Glomerular endothelial cell (primary cell): ENCODE results near the gene MT1X. TPM values are rescaled to one million over a fixed set of nuclear protein-coding genes. Genes with fewer than 3 reads are reported as not detected.

ENCODE experiments used
- DNase-seq: peaks from one replicate; pipeline ENCODE4 v3.0.0-alpha.2; 2011; ENCODE audit warnings: low read depth, low spot score; ENCODE audit errors: extremely low read depth
- total RNA-seq: library from RNA; depleted of rRNA; stranded (reverse); fragments of >200 nt; gene quantifications from 2 replicates; pipeline ENCODE4 v1.2.3, GENCODE V29; 2015

MT1X gene
- total RNA-seq, 1 donor from 2014 or later: 6.9 TPM

GRCh38 chr16:56675685-56676210 is 6.5 kb upstream of the MT1X start:
- DNase-seq: no peak

DNA sequence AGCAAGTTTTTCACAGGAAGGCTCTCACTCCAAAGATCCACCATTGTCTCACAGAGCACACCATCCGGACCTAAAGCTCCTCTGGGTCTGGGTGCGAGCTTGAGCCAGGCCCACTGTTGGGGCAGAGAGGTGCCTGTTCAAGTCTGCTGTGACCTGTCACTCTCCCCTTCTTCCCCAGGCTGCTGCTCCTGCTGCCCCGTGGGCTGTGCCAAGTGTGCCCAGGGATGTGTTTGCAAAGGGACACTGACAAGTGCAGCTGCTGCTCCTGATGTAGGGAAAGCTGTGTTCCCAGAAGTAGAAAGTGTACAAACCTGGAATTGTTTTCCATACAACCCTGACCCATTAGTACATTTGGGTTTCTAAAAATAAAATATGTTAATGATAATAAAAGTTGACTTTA is 4.8 kb upstream of the MT1X start:
- DNase-seq: no peak

DNA sequence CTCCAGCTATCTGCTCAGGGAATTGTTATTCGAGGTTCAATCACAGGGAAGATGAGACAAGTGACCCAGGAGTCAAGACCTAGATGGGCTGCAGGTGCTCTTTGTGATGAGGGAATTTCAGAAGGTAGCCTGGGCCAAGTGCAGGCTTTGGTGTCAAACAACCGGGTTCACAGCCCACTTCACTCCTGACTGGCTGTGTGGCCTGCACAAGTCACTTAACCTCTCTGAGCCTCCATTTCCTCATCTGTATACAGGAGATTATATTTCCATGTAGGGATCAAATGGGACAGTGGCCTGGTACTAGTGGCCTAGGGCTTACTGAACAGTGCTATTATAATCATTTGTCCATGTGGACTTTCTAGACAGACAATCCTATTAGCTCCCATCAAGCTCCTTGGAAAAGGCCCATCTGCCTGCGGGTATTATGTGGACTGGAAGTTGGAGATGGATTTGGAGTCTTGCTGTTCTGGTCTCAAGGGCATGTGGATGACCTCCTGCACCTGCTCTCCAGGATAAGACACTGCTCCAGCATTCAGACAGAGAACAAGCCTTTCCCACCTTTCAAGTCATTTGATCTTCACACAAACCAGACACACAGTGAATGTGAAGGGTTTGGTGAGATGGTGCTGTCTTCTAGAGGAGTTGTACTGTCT is 3.1 kb upstream of the MT1X start:
- no peak for DNase-seq

GRCh38 chr16:56679818-56680217 is 2.5 kb upstream of the MT1X start:
- no peak for DNase-seq

DNA sequence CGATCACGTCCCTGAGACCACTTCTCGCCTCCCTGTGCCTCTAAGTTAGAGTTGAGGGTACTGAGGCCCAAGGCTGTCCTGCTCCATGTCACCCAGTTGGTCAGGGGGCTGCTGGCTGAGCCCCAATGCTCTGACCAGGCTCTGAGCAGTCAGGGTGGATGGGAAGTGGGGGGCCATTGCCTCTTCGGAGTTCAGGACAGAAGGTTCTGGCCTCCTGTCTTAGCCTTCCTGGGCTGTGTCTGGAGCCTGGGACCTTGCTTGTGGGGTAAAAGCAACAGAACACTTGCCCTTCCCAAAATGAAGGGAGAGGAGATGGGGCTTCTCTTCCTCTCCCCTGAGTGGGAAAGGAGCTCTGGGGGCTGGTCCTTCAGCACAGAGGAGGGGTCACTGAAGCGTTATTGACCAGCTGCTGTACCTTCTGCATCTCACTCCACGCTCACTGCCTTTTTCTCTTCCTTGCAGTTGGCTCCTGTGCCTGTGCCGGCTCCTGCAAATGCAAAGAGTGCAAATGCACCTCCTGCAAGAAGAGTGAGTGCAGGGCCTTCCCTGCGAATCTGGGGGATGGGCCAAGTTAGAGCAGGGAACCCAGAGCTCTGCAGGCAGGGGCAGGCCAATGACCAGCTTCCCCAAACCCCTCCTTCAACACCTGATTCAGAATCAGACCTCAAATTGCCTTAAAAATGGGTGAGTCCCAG is 580 bp downstream of the MT1X start:
- no peak for DNase-seq

DNA sequence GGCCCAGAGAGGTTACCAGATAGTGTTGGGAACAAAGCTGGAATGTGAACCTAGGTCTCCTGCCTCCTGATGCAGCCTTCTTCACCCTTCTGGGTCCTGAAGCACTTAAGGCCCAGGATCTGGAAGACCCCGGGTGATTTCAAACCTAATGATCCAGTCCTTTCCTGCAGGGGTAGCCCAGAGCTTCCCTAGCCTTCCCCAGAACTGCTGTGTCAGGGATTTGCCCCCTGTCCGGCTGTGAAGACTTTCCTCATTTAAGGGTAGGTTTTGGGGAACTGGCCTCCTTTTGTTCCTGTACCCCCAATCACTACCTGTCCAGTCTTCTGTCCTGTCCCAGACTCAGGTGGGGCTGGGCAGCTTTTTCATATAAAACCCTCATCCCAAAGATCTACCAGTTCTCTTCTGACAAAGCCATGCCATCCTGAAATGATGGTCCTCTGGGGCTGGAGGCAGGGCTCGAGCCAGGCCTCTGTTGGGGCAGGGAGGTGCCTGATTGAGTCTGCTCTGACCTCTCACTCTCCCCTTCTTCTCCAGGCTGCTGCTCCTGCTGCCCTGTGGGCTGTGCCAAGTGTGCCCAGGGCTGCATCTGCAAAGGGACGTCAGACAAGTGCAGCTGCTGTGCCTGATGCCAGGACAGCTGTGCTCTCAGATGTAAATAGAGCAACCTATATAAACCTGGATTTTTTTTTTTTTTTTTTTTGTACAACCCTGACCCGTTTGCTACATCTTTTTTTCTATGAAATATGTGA is 1.3 kb downstream of the MT1X start:
- no peak for DNase-seq

DNA sequence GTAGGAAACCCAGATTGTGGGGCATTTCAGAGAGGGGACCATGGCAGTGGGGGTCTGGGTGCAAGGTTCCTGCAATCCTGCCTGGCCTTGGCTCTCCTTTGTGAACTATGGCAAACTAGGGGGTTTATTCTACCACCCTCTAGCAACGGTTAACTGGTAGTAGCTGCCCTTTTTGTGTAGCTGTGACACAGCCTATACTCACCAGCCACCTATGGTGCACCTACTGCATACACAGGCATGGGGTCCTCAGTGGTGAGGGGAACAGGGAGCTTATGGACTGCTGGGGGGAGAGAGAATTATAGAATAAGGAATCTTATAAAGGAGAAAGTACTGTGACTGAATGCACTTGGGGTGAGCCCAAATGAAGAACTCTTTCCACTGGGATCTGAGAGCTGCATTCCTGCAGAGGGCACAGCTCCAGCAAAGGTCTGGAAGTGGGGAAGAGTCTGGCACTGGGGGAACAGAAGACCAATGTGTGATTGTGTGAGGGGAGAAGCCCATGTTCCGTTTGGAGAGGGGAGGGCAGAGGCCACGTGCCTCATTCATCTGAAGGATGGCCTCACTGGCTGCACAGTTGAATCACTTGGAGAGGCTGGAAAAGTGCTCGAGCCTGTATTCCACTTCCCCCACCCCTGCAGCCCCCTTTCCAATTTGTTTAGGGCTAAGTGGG is 2.1 kb downstream of the MT1X start:
- no peak for DNase-seq

- DNase-seq: no peak
Measured at GRCh38 chr16:56684926-56685590, 2.8 kb downstream of the MT1X start.

DNA sequence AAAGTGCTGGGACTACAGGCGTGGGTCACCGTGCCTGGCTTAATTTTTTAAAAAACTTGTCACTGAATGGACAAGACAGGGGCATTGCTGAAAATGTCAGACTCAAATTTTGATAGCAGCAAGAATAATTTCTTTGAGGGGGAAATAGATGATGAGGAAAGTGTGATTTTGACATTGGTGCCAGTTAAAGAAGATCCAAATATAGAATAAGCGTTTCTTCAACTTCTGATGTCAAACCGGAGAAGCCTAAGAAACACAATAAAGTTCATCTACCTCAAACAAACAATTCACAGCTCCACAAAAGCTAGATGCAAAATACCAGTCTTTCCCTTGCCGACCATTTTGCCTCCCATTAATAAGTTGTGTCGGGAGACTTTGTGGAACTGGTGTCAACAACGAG is 4.5 kb downstream of the MT1X start:
- no peak for DNase-seq

- DNase-seq: no peak
Measured at GRCh38 chr16:56688762-56689161, 6.5 kb downstream of the MT1X start.

- no peak for DNase-seq
Measured at GRCh38 chr16:56689171-56689570, 6.9 kb downstream of the MT1X start.

- DNase-seq: no peak
Measured at GRCh38 chr16:56690420-56691122, 8.3 kb downstream of the MT1X start.

- no peak for DNase-seq
Measured at GRCh38 chr16:56691885-56692284, 9.6 kb downstream of the MT1X start.

DNA sequence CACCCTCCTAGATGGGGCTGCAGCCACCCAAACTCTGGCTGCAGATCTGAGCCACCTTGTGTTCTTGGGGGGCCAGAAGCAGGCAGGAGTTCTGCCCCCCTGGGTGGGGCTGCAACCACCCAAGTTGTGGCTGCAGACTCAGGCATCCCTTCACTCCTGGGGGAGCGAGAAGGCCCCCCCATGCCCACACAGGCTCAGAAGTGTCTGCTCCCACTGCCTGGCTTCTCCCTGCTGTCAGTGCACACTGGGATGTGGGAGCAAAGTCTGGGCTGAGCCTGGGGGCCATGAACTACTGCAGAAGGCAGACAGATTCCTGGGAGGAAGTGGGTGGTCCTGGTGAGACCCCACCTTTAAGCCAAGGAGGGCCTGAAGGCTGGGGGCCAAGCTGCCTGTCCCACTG is 13.0 kb downstream of the MT1X start:
- DNase-seq: no peak

GRCh38 chr16:56697456-56698155 is 15.3 kb downstream of the MT1X start:
- DNase-seq: no peak

GRCh38 chr16:56700195-56700594 is 17.9 kb downstream of the MT1X start:
- no peak for DNase-seq

DNA sequence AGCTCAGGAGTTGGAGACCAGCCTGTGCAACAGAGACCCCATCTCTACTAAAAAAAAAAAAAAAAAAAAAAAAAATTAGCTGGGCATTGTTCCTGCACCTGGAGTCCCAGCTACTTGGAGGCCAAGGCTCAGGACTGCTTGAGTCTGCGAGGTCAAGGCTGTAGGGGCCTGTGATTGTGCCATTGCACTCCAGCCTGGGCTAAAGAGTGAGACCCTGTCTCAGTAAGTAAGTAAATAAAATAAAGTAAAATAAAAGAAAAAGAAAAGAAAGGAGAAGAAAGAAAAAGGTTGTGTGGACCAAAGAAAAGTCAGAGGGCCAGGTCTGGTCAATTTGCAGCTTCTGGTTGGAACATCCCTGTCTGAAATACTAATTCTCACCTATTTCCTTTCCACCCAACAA is 18.4 kb downstream of the MT1X start:
- no peak for DNase-seq

- DNase-seq: no peak
Measured at GRCh38 chr16:56701534-56701933, 19.3 kb downstream of the MT1X start.

- DNase-seq: no peak
Measured at GRCh38 chr16:56702836-56703235, 20.6 kb downstream of the MT1X start.
